Measurements from ENCODE around the gene HIPK2.

The HIPK2 gene

DNA sequence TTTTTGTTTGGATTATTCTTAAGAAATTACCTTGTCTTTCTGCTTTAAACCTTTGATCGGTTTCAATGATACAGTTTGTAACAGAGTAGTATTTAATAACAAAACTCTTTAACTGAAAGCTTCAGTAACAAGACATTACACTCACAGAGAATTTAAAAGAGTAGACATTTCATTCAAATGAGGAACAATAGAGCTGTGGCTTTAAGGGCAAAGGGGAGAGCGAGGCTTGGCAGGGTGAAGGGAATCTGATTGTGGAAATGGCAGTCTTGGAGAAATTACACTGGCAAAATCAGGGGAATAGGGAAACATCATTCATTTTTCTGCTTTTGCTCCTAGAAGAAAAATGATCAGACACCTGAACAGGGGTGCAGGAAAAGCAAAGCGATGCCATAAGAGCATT, 5.1 kb upstream of the HIPK2 start:
- DNase-seq = no peak

DNA sequence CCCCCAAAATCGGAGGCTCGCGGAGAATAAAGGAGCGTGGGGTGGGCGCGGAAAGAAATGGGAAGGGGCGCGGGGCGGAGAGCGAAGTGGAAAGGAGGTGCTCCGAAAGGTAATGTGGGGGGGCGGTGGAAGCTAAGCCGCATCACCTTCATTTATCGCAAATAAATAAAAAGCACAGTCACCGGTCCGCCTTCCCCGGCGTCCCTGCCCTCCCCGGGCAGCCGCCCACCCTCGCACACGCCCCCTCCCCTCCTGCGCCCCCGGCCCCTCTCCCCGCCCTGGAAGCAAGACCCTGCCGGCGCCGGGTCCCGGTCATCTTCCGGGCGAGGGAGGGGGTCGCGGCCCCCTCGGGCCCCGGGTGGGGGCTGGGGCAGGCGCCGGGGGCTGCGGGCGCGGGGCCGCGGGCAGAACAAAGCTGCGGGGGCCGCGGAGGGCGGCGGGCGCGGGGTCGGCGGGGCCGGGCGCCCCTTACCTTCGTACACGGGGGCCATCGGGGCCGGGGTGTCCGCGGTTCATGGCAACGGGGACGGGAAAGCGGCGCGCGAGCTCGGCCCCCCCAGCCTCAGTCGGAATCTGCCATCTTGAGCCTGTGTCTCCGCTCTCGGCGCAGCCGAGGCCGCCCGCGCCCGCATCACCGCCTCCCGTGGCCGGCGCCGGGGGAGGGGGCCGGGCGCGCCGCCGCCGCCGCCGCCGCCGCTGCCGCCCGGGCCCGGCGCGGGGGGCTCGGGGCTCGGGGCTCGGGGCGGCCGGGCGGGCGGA, 486 bp downstream of the HIPK2 start:
- peak; percentile 31 for DNase-seq

DNA sequence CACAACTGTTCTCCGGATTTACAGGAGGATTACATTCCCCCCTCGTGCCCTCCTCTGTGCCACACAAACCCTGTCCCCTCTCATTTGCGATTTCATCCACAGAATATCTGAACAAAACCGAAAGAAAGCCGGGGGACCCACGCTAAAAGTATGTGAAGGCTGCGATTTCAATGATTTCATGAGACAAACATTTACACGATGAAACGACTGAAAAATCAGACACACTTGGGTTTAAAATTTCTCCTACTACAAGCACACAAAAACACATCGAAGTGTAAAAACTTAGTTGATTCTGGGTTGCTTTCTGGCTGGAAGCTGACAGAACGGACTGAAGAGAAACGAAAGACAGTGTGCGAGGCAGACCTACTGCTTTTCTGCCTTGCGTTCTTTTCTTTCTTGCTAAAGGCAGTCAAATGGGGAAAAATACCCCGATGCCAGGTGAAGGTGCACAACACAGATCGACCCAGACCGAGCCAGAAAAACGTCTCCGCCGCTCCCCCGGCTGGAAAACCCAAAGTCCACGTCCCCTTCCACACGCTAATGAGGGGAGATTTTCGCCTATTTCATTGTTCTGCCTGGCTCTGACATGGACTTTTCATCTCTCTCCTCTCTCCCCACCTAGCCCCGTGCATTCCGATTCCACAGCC, 1.2 kb downstream of the HIPK2 start:
- no peak for DNase-seq

DNA sequence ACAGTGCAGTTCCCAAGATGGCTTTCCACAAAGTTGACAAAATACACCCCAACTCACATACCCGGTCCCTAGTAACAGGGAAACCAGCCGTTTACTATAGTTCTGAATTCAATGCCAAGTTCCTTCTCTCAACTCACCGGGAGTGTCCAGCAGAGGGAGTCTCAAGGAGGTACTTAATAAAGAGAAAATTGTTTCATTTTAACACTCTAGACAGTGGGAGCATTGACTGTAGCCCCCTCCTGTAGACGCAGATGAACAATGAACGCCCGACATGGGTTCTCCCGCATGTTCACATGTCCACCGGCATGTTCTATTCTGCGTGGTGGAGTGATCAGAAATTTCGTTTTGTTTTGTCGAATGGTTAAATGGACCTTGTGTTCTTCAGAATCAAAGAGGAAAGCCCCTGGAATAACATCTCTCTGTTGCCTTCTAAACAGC, 1.9 kb downstream of the HIPK2 start:
- DNase-seq = peak; percentile 34

DNA sequence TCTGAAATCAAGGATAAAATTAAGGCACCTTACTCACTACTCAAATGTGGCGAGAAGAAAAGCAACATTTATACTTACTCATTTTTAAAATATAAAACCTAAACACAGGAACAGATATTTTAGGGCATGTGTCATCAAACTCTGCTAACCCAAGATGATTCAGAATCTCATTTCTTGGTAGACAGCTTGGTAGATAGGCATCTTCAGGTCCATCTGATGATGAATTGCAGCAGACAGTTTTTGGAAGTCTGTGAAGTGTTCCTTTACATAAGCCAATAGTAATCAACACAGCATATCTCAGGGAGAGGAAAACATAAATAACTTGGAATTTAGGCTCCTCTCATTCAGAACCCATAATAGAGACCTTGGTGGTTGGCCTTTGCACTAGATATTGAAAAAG, 3.4 kb downstream of the HIPK2 start:
- DNase-seq = no peak

DNA sequence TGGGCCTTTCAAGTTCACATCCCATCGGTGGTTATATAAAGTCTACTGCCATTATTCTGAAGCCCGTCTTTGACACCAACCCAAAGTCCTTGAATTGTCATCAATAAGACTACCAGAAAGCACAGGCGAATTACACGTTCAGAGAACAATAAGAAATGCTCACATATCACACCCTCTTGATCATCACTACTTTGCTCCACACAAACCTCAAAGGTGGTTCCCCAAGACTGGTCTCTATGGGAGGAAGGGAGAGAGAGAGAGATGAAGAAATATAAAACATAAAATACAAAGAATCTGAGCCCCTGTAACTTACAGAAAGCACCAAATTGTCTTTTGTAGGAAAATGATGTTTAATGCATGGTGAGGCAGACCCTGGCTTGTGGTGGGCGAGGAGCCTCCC, 4.4 kb downstream of the HIPK2 start:
- no peak for DNase-seq

DNA sequence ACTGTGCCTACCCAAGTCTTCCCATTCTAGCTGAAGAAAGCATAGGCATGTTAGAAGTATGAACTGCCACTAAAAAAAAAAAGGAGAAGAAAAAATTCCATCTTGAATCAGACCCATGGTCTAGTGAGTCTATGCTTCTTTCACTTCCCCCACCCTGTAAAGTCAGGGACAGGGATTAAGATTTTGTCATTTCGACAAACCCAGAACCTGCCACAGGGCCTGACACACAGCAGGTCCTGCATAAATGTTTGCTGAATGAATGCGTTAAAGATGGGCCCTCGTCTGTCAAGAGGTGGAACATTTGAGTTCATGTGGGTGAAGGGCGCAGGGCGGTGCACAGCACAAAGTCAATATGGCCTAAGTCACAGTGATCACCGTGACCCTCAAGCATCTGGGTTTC, 4.9 kb downstream of the HIPK2 start:
- no peak for DNase-seq

DNA sequence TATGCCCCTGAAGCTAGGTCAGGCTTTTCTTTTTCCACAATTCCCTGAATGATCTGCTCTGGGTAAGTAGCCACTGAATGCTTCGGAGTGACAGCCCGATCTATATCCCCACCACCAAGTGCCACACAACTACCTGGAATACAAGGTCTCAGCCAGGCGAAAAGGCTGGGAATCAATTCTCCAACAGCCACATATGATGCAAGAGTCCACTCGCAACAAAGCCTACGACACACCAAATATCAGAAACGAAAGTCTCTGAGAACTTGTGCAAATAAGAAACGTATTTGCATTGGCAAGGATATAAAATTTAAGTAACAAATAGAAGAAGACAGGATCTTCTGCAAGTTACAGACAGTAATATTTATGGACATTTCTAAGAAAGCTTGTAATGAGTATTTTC, 5.7 kb downstream of the HIPK2 start:
- DNase-seq = no peak

DNA sequence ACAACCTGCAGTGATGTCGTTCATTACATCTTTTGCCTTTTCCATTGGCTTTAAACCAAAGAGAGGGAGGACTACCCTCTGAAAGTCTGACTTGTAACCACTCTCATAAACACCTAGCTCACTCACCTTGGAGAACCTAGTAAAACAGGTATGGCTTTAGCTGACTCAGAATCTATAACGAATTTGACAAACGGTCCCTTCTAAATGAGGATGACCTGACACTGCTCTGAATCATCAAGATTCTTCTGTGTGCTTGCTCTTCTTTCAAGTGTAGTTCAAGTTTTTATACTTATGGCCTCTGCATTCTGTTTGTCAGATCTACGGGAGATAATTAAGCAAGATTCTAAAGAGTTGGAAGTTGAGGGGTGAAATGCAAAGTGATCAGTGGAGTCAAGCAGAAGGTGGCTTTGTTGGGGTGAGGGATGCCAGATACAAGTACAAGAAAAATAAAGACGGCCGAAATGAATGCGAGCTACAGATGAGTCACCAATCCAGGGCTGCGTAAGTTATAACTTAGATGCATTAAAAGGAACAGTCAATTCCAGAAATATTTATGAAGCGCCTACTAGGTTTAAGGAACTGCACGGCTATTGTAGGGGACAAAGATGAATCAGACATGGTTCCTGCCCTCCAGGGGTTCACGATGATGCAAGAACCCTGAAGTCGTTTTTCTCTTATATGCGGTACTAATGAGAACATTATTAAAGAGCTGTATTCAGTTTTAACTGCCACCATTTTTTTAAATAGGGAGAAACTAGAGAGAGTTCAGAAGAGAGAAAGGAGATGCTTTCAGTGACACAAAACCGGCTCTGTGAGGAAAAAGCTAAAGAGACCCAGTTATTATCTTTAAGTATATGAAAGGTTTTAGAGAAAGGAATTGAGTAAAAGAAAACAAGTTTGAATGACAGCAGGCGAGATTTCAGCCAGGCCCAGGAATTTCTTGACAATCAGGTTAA, 6.5 kb downstream of the HIPK2 start:
- DNase-seq = no peak

DNA sequence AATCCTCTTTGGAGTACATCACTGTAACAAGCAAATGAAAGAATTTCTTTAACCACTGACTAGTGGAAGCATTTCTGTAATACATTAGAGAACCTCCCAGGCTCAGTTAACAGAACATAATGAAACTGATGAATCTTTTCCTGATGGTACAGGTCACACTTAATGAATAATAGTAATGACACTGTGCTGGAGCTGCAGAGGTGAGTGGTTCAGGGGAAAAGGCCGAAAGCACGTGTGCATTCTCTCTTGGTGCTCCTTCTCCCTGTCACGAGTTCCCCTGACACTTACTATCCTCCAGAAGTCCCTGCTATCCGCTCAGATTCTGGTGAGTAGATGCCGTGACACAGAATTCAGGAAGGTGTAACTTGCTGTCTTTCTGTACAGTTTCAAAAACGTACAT, 8.0 kb downstream of the HIPK2 start:
- no peak for DNase-seq

DNA sequence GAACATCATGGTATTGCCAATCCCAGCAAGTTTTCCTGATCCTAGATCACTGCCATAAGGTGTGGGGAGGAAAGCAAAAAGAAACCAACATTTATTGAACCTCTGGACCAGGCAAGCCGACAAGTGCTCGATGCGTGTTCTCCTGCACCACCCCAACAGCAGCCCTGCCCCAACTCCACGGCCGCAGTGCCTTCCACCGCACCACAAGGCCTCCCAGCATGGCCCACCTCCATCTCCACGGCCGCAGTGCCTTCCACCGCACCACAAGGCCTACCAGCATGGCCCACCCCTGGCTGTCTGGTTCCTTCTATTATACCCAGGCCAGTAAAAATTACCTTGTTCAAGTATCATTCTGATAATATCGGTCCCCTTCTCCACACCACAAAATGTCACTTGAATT, 8.7 kb downstream of the HIPK2 start:
- no peak for DNase-seq

DNA sequence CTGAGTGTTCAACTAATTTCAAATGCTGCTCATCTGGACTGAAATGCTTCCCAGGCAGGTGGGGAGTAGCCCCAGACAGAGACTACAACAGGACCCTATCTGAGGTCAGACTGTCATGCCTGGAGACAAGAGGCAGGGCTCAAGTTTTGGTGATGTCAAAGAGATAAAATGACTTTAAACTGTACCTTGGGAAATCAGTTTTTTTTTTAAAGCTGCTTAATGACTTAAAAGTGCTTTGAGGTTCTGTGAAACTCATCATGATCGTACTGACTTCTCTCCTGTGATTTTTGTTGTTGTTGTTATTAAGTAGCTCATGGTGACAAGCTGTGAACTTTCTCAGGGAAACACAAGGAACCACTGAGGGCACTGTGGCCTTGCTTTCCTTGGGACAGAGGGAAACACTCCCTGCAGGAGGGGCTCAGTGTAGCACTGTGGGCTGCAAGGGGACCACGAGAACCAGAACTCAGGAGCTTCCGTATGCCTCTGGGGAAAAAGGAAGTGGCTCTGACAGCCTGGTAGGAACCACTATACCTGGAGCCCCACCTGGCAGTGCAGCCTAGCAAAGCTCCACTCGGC, 9.5 kb downstream of the HIPK2 start:
- DNase-seq = no peak

DNA sequence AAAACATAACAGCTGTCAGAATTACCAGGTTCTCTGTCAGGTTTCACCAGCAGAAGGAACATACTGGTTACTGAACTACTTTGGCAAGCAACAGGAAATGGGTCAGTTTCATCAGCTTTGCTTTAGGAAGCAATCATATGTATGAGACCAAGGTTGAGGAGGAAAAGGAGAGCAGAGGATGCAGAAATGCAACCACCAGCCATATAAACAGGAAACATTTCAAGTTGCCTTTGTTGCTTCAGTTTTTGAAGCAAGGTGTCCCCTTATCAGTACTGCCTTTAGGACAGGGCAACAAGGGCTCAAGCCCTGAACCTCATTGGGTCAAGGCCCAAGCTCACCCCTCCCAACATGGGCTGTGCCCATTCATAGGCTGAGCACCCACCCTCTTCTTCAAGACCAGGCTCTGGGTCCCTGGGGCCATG, 10.2 kb downstream of the HIPK2 start:
- no peak for DNase-seq

DNA sequence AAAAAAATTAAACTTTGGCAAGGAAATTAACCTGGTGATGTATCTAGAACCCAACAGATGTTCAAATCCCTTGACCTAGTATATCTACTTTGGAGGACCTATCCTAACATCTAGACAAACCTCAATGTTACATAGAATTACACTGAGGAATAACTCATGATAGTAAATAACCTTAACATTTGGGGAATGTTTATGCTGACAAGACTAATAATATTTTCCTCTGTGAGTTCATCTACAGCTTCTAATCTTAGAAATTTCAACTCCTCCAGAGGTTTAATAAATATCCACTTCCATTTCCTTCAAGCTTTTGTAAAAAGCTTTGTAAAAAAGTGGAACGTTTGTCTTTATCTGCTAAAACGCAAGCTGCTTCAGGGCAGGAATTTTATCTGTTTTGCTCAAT, 12.7 kb downstream of the HIPK2 start:
- DNase-seq = no peak

DNA sequence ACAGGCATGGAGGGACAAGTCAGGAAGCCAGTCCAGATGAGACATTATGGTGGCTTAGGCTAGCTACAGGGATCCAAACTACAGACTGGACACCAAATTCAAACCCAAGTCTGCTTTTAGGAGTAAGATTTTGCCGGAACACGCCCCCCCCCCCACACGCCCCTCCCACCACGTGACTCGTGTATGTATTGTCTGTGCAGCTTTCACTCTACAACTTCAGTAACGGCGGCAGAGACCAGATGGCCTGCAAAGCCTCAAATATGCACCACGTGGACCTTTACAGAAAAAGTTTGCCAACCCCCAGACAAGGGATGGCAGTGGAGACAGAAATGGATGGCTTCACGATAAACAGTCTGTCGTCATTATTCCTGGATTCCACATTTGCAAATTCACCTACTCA, 14.5 kb downstream of the HIPK2 start:
- DNase-seq = no peak

DNA sequence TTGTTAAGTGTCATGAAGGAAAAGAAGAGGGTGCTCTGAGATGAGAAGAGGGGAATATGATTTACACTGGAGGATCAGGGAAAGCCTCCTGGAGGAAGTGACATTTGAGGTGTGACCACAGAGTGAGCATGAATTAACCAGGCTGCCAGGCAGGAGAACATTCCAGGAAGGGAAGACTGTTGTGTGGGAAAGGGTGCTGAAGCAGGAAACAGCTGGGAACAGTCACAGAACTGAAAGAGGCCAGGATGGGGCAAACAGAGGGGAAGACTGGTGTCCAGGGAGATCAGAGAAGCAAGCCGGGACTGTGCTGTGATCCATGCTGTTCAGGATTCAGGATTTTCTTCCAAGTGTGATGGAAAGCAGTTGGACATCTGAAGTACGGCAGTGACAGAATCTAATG, 14.9 kb downstream of the HIPK2 start:
- no peak for DNase-seq

DNA sequence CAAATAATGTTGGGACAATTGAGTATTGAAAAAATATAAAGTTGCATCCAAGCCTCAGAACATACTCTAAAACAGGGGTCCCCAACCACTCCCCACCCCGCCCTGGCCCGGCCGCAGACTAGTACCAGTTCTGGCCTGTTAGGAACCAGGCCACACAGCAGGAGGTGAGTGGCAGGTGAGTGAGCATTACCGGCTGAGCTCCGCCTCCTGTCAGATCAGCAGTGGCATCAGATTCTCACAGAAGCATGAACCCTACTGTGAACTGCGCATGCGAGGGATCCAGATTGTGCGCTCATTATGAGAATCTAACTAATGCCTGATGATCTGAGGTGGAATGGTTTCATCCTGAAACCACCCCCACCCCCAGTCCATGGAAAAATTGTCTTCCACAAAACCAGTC, 19.4 kb downstream of the HIPK2 start:
- no peak for DNase-seq

DNA sequence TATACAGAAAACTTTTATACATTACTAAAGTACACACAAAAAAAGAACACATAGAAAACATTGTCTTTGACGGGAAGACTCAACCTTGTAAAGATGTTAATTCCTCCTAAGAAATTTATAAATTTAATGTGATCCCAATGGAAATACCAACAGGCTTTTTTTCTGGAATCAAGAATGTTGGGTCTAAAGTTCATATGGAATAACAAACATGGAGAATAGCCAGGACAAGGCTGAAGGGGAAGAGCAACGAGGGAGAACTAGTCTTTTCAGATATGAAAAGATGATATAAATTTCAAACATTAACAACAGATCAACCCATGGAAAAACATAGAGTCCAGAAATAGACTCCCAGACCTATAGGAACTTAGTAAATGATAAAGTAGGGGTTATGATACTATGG, 19.8 kb downstream of the HIPK2 start:
- DNase-seq = no peak

DNA sequence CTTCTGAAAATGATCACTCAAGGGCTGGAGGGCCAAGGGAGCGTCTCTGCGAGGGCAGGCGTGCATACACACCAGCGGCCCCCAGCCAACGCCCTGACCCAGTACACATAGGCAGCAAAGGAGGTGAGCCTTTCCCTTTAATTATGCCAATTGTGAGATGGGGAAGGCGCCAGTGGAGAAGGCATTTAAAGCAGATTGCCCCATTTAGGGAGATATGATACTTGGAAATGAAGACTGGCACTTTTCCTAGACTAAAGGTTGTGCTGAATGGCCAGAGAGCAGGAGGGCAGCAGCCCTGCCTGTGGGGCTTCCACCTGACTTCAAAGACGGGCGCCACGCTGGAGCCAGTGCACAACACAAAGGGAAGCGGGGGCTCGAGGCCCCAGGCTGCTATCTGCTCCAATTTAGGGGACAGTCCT, 24.1 kb downstream of the HIPK2 start:
- no peak for DNase-seq

DNA sequence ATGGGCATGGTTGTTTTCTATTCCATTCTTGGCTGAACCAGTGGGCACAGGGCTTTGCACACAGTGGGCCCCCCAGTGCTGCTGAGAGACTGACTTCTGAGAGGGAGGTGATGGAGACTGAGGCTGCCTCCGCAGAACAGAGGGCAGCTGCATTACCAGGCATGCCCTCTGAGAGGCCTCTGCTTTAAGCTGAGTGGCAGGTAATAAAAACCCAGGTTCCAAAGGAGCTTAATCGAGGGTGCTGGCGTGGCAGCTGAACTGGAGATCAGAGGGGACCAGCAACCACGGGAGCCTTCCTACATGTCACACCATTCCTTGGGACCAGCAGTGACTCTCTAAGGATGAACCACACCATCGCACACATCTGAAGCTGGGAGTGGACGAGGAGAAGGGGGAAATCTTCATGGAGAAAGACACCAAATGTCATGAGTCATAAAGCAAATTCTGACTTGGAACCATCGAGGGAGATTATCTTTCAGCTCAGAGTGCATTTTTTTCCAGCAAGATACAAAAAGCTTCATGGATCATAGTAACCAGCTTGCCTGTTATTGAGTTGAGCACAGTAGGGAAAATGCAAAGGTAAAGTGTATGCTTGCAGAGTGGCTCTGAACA, 24.6 kb downstream of the HIPK2 start:
- no peak for DNase-seq

DNA sequence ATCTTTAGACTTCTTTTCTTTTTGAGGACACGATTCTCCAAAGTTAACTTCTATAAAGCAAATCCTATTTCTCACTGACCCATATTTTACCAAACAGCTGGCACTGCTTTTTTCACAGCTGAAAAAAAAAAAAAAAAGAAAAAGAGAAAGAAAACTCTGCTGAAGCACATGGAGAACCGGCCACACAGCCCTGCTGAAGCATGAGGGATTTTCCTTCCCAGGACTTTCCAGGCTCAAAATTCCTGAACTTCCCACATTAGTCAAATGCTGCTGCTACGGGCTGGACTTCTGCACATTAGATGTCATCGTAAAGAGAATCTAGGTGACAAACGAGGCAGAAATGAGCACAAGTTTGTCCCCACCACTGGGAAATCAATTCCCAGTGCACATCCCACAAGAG, 25.2 kb downstream of the HIPK2 start:
- DNase-seq = no peak

DNA sequence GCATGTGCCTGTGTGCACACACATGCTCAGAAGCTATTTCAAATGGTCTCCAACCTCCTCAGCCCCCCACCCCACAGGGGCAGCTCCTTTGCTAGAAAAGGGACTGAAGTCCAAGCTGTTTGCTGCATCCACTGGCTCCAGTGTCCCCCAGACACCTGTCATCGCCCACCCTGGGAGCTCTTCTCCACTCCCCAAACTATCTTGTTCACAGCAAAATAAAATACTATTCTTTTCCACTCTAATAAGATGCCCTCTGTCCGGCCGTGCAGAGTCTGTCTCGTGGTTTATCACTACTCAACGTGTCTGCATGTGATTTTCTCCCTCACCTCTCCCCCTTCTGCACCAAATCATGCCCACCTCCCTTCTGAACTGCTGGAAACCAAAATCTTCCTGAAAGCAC, 25.6 kb downstream of the HIPK2 start:
- no peak for DNase-seq
